Psoas muscle (tissue), 8 donors: ENCODE data around the gene ST6GALNAC5. TPM values are rescaled to one million over a fixed set of nuclear protein-coding genes. Genes with fewer than 3 reads are reported as not detected.

Source experiments
- ATAC-seq, 4 donors: fragments of 200-7000 bp; cut with Tn5 transposase; one replicate each; pipeline ENCODE4 v1.9.1; 2020; ENCODE audit warnings: moderate library complexity in 3 of 4, mild to moderate bottlenecking in 2 of 4
- DNase-seq, 2 donors: peaks; one replicate each; pipeline ENCODE4 v3.0.0-alpha.2; 2020
- H3K27ac ChIP-seq: fragments of 200-600 bp; one replicate; pipeline ENCODE4 v1.8.0; 2022
- H3K27me3 ChIP-seq, 3 donors: fragments of 200-600 bp in 1 of 3; one replicate each; pipeline versions ENCODE4 v1.6.1 to v1.8.0; 2013 to 2022; ENCODE audit warnings: low read length in 2 of 3, mild to moderate bottlenecking in 2 of 3, moderate library complexity in 1 of 3; ENCODE audit not compliant: insufficient read depth in 3 of 3
- H3K36me3 ChIP-seq, 2 donors: fragments of 200-600 bp in 1 of 2; one replicate each; pipeline versions ENCODE4 v1.6.1 to v1.8.0; 2013 to 2022; ENCODE audit warnings: low read depth in 1 of 2, mild to moderate bottlenecking in 1 of 2, moderate library complexity in 1 of 2; ENCODE audit not compliant: insufficient read depth in 1 of 2
- H3K4me1 ChIP-seq: fragments of 200-600 bp; one replicate; pipeline ENCODE4 v1.8.0; 2022
- H3K4me3 ChIP-seq: fragments of 200-600 bp; one replicate; pipeline ENCODE4 v1.8.0; 2022; ENCODE audit warnings: mild to moderate bottlenecking
- H3K9me3 ChIP-seq: fragments of 200-600 bp; one replicate; pipeline ENCODE4 v1.8.0; 2022
- CTCF ChIP-seq: fragments of 200-600 bp; IDR thresholded peaks from one replicate; pipeline ENCODE4 v1.8.0; 2022; ENCODE audit warnings: antibody characterized with exemption
- WGBS, 3 donors: extraction: QIAGEN DNeasy Blood & Tissue Kit; methylation state at CpG; one replicate each; pipeline versions ENCODE4 v1.1.6 to v1.1.7; 2013; 5-methylcytosine and 5-hydroxymethylcytosine counted together
- intact Hi-C, 2 donors: fragments of 100-400 bp; cut with DNase I; formaldehyde crosslinking; loops; one replicate each; pipeline versions ENCODE4 v1.11.0 to v1.14.2; 2022
- polyA plus RNA-seq, 3 donors: library from polyadenylated mRNA; stranded (reverse); fragments of 200-250 nt; gene quantifications; one replicate each; pipeline ENCODE4 v1.2.3, GENCODE V29; 2013
- total RNA-seq, 4 donors: library from RNA; stranded (reverse); fragmentation: NEBNext Ultra II Directional in 2 of 4; extraction: Animal tissue kit (Norgen Biotek cat#: 25700) in 2 of 4; gene quantifications; one replicate each; pipeline versions ENCODE4 v1.2.1 to v1.2.4, GENCODE V29; 2021 to 2023
- donor health status: healthy with polysubstance abuse.
- donor health status: DM: no; HTN: no; CAD: no; lungs with moderate emphysema.
- donor health status: Bipolar disorder and iron deficiency.
- donor health status: healthy.
- donor health status: DM: yes; HTN: yes; CAD: no.
- donor health status: DM: no; HTN: no; CAD: no.
- donor health status: DM: no; HTN: no; CAD: no.
- donor health status: DM: yes; HTN: yes; CAD: no.

Gene ST6GALNAC5
- total and polyA plus RNA-seq, 7 donors: 0.05 to 0.66 (median 0.07) TPM; not detected in 2

- DNase-seq (no peak), ATAC-seq (no peak)
- no peak for TF ChIP-seq CTCF
- H3K4me1 ChIP-seq: no peaks in the 10 kb centered on the region
- H3K27me3 ChIP-seq: no peaks in the 10 kb centered on the region
- WGBS, 3 donors: 50 to 58% (median 50%) methylated on average over 1 of the region's 1 CpG
- no peaks in the 10 kb centered on the region for H3K9me3 ChIP-seq
- intact Hi-C loops: no loop called here
- H3K27ac ChIP-seq: no peak overlapping the region
- H3K4me3 ChIP-seq: no peak overlapping the region
- no peaks in the 10 kb centered on the region for H3K36me3 ChIP-seq
These were observed 25.4 kb downstream of the ST6GALNAC5 start for GRCh38 chr1:76892675-76893074.

- no peaks in the 10 kb centered on the region for H3K4me1 ChIP-seq
- no peak for ATAC-seq
- H3K27ac ChIP-seq: no peak overlapping the region
- no peaks in the 10 kb centered on the region for H3K36me3 ChIP-seq
- TF ChIP-seq CTCF: no peak
- intact Hi-C loops: no loop called here
- no peak for DNase-seq
- H3K27me3 ChIP-seq: no peaks in the 10 kb centered on the region
- no peak overlapping the region for H3K4me3 ChIP-seq
- no peaks in the 10 kb centered on the region for H3K9me3 ChIP-seq
- WGBS, 3 donors: 90 to 95% (median 93%) methylated on average over 2 of the region's 2 CpGs
These were observed 34.0 kb downstream of the ST6GALNAC5 start for GRCh38 chr1:76901158-76901767.

- no peak for TF ChIP-seq CTCF
- ATAC-seq: no peak
- DNase-seq: no peak
- Histone ChIP-seq H3K9me3 (no peaks in the 10 kb centered on the region), H3K36me3 (no peaks in the 10 kb centered on the region), H3K4me1 (no peaks in the 10 kb centered on the region), H3K27me3 (no peaks in the 10 kb centered on the region), H3K4me3 (no peak overlapping the region), H3K27ac (no peak overlapping the region)
- intact Hi-C loops: no loop called here
- WGBS, 3 donors: 63 to 74% (median 68%) methylated on average over 4 of the region's 4 CpGs
These were observed 38.8 kb downstream of the ST6GALNAC5 start for GRCh38 chr1:76905876-76906595.

- no peak for DNase-seq
- no peak for ATAC-seq
- no peaks in the 10 kb centered on the region for H3K9me3 ChIP-seq
- WGBS, 3 donors: 69 to 85% (median 79%) methylated on average over 1 of the region's 1 CpG
- H3K36me3 ChIP-seq: no peaks in the 10 kb centered on the region
- H3K27me3 ChIP-seq: no peaks in the 10 kb centered on the region
- intact Hi-C loops: no loop called here
- no peak overlapping the region for H3K4me3 ChIP-seq
- no peak for TF ChIP-seq CTCF
- no peaks in the 10 kb centered on the region for H3K4me1 ChIP-seq
- no peak overlapping the region for H3K27ac ChIP-seq
These were observed 42.0 kb downstream of the ST6GALNAC5 start for GRCh38 chr1:76909311-76909710.
